CD8-positive, alpha-beta memory T cell (primary cell): ENCODE results near the gene TSTD1. TPM values are rescaled to one million over a fixed set of nuclear protein-coding genes. Genes with fewer than 3 reads are reported as not detected.
"Not testable (repeated sequence)": the region's sequence is repeated elsewhere in the genome, so short reads cannot be mapped to it uniquely, and the experiment has no call there.

Experiments
- CTCF ChIA-PET: fragments of 350-600 bp; sonication (Branson Sonifier 250); formaldehyde crosslinking; loops from one replicate; lab custom pipeline; 2021; ENCODE audit warnings: antibody characterized with exemption; lab: Charles Lee
- POLR2A ChIA-PET: fragments of 350-600 bp; sonication (Branson Sonifier 250); formaldehyde crosslinking; loops from one replicate; lab custom pipeline; 2021; ENCODE audit warnings: antibody characterized with exemption; lab: Charles Lee
- DNase-seq, 5 donors: peaks; one replicate each; pipeline versions ENCODE4 v3.0.0 to v3.0.0-alpha.2; 2020 to 2022; ENCODE audit warnings: mixed read lengths in 1 of 5
- H3K27ac ChIP-seq: one replicate; pipeline ENCODE4 v1.7.0; 2013; ENCODE audit warnings: low read depth, mild to moderate bottlenecking, low read length, moderate library complexity
- H3K27me3 ChIP-seq: 2 replicates; pipeline ENCODE4 v1.7.0; 2013; ENCODE audit warnings: low read length, mild to moderate bottlenecking; ENCODE audit not compliant: insufficient read depth, poor library complexity, severe bottlenecking
- H3K36me3 ChIP-seq: 2 replicates; pipeline ENCODE4 v1.7.0; 2013; ENCODE audit warnings: mild to moderate bottlenecking, low read length, moderate library complexity; ENCODE audit not compliant: insufficient read depth
- H3K4me1 ChIP-seq: 2 replicates; pipeline ENCODE4 v1.7.0; 2013; ENCODE audit warnings: mild to moderate bottlenecking, low read length, moderate library complexity; ENCODE audit not compliant: insufficient read depth
- H3K4me3 ChIP-seq: 2 replicates; pipeline ENCODE4 v1.7.0; 2013; ENCODE audit warnings: mild to moderate bottlenecking, low read length
- H3K9me3 ChIP-seq: 2 replicates; pipeline ENCODE4 v1.7.0; 2013; ENCODE audit warnings: mild to moderate bottlenecking, low read length
- H3K27ac Mint-ChIP-seq, 8 donors: one replicate each; pipeline ENCODE4 v1.8.0; 2020 to 2021; ENCODE audit warnings: mixed read lengths in 8 of 8, mild to moderate bottlenecking in 6 of 8, inconsistent platforms in 3 of 8, moderate library complexity in 3 of 8
- H3K27me3 Mint-ChIP-seq, 2 donors: one replicate each; pipeline ENCODE4 v1.8.0; 2020 to 2021; ENCODE audit warnings: mixed read lengths in 2 of 2, mild to moderate bottlenecking in 1 of 2, moderate library complexity in 1 of 2
- H3K36me3 Mint-ChIP-seq, 3 donors: one replicate each; pipeline ENCODE4 v1.8.0; 2020 to 2021; ENCODE audit warnings: mixed read lengths in 3 of 3, inconsistent platforms in 1 of 3, mild to moderate bottlenecking in 1 of 3
- H3K4me1 Mint-ChIP-seq, 3 donors: one replicate each; pipeline ENCODE4 v1.8.0; 2020 to 2021; ENCODE audit warnings: mixed read lengths in 3 of 3, inconsistent platforms in 1 of 3, mild to moderate bottlenecking in 1 of 3
- H3K4me3 Mint-ChIP-seq, 7 donors: one replicate each; pipeline ENCODE4 v1.8.0; 2020 to 2021; ENCODE audit warnings: mixed read lengths in 7 of 7, mild to moderate bottlenecking in 6 of 7, moderate library complexity in 4 of 7, inconsistent platforms in 2 of 7
- H3K9me3 Mint-ChIP-seq, 5 donors: one replicate each; pipeline ENCODE4 v1.8.0; 2020 to 2022; ENCODE audit warnings: mixed read lengths in 5 of 5, mild to moderate bottlenecking in 3 of 5, moderate library complexity in 2 of 5, inconsistent platforms in 1 of 5
- polyA plus RNA-seq: library from polyadenylated mRNA; unstranded; fragments of 300-500 nt; fragmentation: Illumina TruSeq; gene quantifications from one replicate; pipeline ENCODE4 v1.2.3, GENCODE V29; 2021
- total RNA-seq, 2 experiments: library from RNA; stranded (reverse); gene quantifications; one replicate each; pipeline ENCODE4 v1.2.3, GENCODE V29; 2021

Gene TSTD1
- total and polyA plus RNA-seq, 3 experiments from 2014 or later: 40.2 to 288 (median 46.1) TPM

GRCh38 chr1:161001525-161001924 is 37.2 kb downstream of the TSTD1 start:
- CTCF ChIA-PET: interaction anchor here (0.6 to 1.7 kb wide), 2 partner anchors 11 to 748 kb away, joined by 4 to 5 read pairs; no protein-coding TSS in a partner anchor
- Mint-ChIP-seq H3K9me3 (no peaks in the 10 kb centered on the region), H3K36me3 (peaks cover 0 to 40% (median 5%) of the 10 kb centered on the region in 3 donors), H3K4me1 (peaks cover 4 to 10% (median 8%) of the 10 kb centered on the region in 3 donors), H3K27ac (peak overlapping the region in 1 of 8 donors; percentile 85), H3K4me3 (no peak overlapping the region), H3K27me3 (no peaks in the 10 kb centered on the region)
- H3K27me3 ChIP-seq: no peaks in the 10 kb centered on the region
- POLR2A ChIA-PET: no interaction called here
- H3K9me3 ChIP-seq: no peaks in the 10 kb centered on the region
- no peaks in the 10 kb centered on the region for H3K4me1 ChIP-seq
- H3K4me3 ChIP-seq: no peak overlapping the region
- peaks cover 19% of the 10 kb centered on the region for H3K36me3 ChIP-seq
- no peak overlapping the region for H3K27ac ChIP-seq
- DNase-seq: no peak

- Histone ChIP-seq H3K36me3 (peaks cover 19% of the 10 kb centered on the region), H3K27ac (no peak overlapping the region), H3K27me3 (no peaks in the 10 kb centered on the region), H3K4me3 (no peak overlapping the region), H3K4me1 (no peaks in the 10 kb centered on the region), H3K9me3 (no peaks in the 10 kb centered on the region)
- no peak overlapping the region for H3K4me3 Mint-ChIP-seq
- no peaks in the 10 kb centered on the region for H3K27me3 Mint-ChIP-seq
- peaks cover 4 to 6% (median 5%) of the 10 kb centered on the region in 3 donors for H3K4me1 Mint-ChIP-seq
- H3K9me3 Mint-ChIP-seq: no peaks in the 10 kb centered on the region
- POLR2A ChIA-PET: no interaction called here
- peaks cover 0 to 40% (median 5%) of the 10 kb centered on the region in 3 donors for H3K36me3 Mint-ChIP-seq
- CTCF ChIA-PET: interaction anchor here (0.6 to 6.6 kb wide), 4 partner anchors 11 to 747 kb away, joined by 3 to 94 read pairs (median 4); partner anchors contain the start of genes F11R and KLHDC9
- no peak for DNase-seq
- no peak overlapping the region for H3K27ac Mint-ChIP-seq
Observed at GRCh38 chr1:161000736-161001480, 37.9 kb downstream of the TSTD1 start.

- CTCF ChIA-PET: interaction anchor here (1.0 to 6.6 kb wide), 5 partner anchors 9 to 99 kb away, joined by 3 to 94 read pairs (median 26); partner anchors contain the start of genes ARHGAP30, F11R and KLHDC9
- Histone ChIP-seq H3K9me3 (no peaks in the 10 kb centered on the region), H3K27me3 (no peaks in the 10 kb centered on the region), H3K27ac (no peak overlapping the region), H3K4me3 (no peak overlapping the region), H3K4me1 (no peaks in the 10 kb centered on the region), H3K36me3 (peaks cover 19% of the 10 kb centered on the region)
- H3K4me1 Mint-ChIP-seq: peaks cover 4 to 6% (median 5%) of the 10 kb centered on the region in 3 donors
- DNase-seq: no peak
- POLR2A ChIA-PET: no interaction called here
- H3K27me3 Mint-ChIP-seq: no peaks in the 10 kb centered on the region
- no peaks in the 10 kb centered on the region for H3K9me3 Mint-ChIP-seq
- peaks cover 0 to 40% (median 5%) of the 10 kb centered on the region in 3 donors for H3K36me3 Mint-ChIP-seq
- peak overlapping the region in 1 of 7 donors; percentile 72 for H3K4me3 Mint-ChIP-seq
- no peak overlapping the region for H3K27ac Mint-ChIP-seq
Observed at GRCh38 chr1:160999376-160999775, 39.4 kb downstream of the TSTD1 start.

- Mint-ChIP-seq H3K9me3 (no peaks in the 10 kb centered on the region), H3K27me3 (no peaks in the 10 kb centered on the region), H3K36me3 (peaks cover 0 to 40% (median 5%) of the 10 kb centered on the region in 3 donors), H3K4me1 (peaks cover 4 to 6% (median 5%) of the 10 kb centered on the region in 3 donors), H3K4me3 (no peak overlapping the region), H3K27ac (peak overlapping the region in 7 of 8 donors; percentile 19 to 80 (median 47))
- H3K36me3 ChIP-seq: peaks cover 19% of the 10 kb centered on the region
- H3K4me1 ChIP-seq: no peaks in the 10 kb centered on the region
- no peaks in the 10 kb centered on the region for H3K9me3 ChIP-seq
- ChIA-PET CTCF (interaction anchor here (0.7 to 6.6 kb wide), 22 partner anchors 10 to 384 kb away, joined by 3 to 94 read pairs (median 4); partner anchors contain the start of genes ARHGAP30, F11R, KLHDC9 and NECTIN4), POLR2A (interaction anchor here (0.5 to 1.4 kb wide), 4 partner anchors 16 to 139 kb away, joined by 3 to 4 read pairs (median 4); partner anchors contain the start of genes ARHGAP30 and TSTD1)
- H3K27me3 ChIP-seq: no peaks in the 10 kb centered on the region
- peak in 4 of 5 donors; percentile 14 to 67 (median 33) for DNase-seq
- H3K4me3 ChIP-seq: no peak overlapping the region
- H3K27ac ChIP-seq: no peak overlapping the region
Observed at GRCh38 chr1:160997323-160998038, 41.3 kb downstream of the TSTD1 start.

GRCh38 chr1:160996178-160996577 is 42.6 kb downstream of the TSTD1 start:
- Histone ChIP-seq H3K27me3 (no peaks in the 10 kb centered on the region), H3K36me3 (peaks cover 19% of the 10 kb centered on the region), H3K4me1 (no peaks in the 10 kb centered on the region), H3K27ac (no peak overlapping the region), H3K4me3 (no peak overlapping the region), H3K9me3 (no peaks in the 10 kb centered on the region)
- no peak overlapping the region for H3K4me3 Mint-ChIP-seq
- H3K36me3 Mint-ChIP-seq: peaks cover 0 to 35% (median 5%) of the 10 kb centered on the region in 3 donors
- peaks cover 4 to 6% (median 5%) of the 10 kb centered on the region in 3 donors for H3K4me1 Mint-ChIP-seq
- H3K27ac Mint-ChIP-seq: peak overlapping the region in 1 of 8 donors; percentile 67
- no peaks in the 10 kb centered on the region for H3K27me3 Mint-ChIP-seq
- CTCF ChIA-PET: interaction anchor here (1.5 to 6.6 kb wide), 7 partner anchors 18 to 103 kb away, joined by 3 to 94 read pairs (median 16); partner anchors contain the start of genes ARHGAP30, F11R, KLHDC9 and NECTIN4
- H3K9me3 Mint-ChIP-seq: no peaks in the 10 kb centered on the region
- POLR2A ChIA-PET: no interaction called here
- DNase-seq: no peak

GRCh38 chr1:160993544-160994193 is 45.1 kb downstream of the TSTD1 start:
- Mint-ChIP-seq H3K27ac (no peak overlapping the region), H3K4me1 (peaks cover 4 to 10% (median 9%) of the 10 kb centered on the region in 3 donors), H3K27me3 (no peaks in the 10 kb centered on the region), H3K9me3 (no peaks in the 10 kb centered on the region), H3K36me3 (peaks cover 0 to 10% (median under 1%) of the 10 kb centered on the region in 3 donors), H3K4me3 (peak overlapping the region in 1 of 7 donors; percentile 40)
- CTCF ChIA-PET: interaction anchor here (0.7 to 1.3 kb wide), 2 partner anchors 104 to 170 kb away, joined by 3 to 6 read pairs; partner anchors contain the start of gene KLHDC9
- POLR2A ChIA-PET: interaction anchor here (0.7 kb wide), 1 partner anchor 103 kb away, joined by 4 read pairs; no protein-coding TSS in a partner anchor
- Histone ChIP-seq H3K9me3 (no peaks in the 10 kb centered on the region), H3K36me3 (peaks cover under 1% of the 10 kb centered on the region), H3K27ac (no peak overlapping the region), H3K4me3 (no peak overlapping the region), H3K27me3 (no peaks in the 10 kb centered on the region), H3K4me1 (no peaks in the 10 kb centered on the region)
- no peak for DNase-seq

- DNase-seq, H3K27me3 Mint-ChIP-seq, H3K4me3 ChIP-seq, H3K27ac ChIP-seq, H3K4me1 ChIP-seq, H3K4me1 Mint-ChIP-seq, H3K4me3 Mint-ChIP-seq, H3K9me3 ChIP-seq, H3K36me3 ChIP-seq, H3K9me3 Mint-ChIP-seq, H3K27ac Mint-ChIP-seq, H3K27me3 ChIP-seq, POLR2A ChIA-PET, H3K36me3 Mint-ChIP-seq: not testable (repeated sequence)
- CTCF ChIA-PET: interaction anchor here (3.0 kb wide), 1 partner anchor 21 kb away, joined by 13 read pairs; no protein-coding TSS in a partner anchor
Observed at GRCh38 chr1:160992036-160992435, 46.7 kb downstream of the TSTD1 start.
